SH-SY5Y (cell line): ENCODE measurements around the gene DDX51.

ENCODE experiments used
- GATA2 ChIP-seq: IDR thresholded peaks from 2 replicates; pipeline ENCODE4 v1.6.1; 2011; ENCODE audit warnings: mild to moderate bottlenecking, low read depth, low read length
- GATA3 ChIP-seq: IDR thresholded peaks from 2 replicates; pipeline ENCODE4 v1.6.1; 2011; ENCODE audit warnings: low read depth, mild to moderate bottlenecking, low read length, moderate library complexity

GRCh38 chr12:132161036-132161781 lies 17.1 kb upstream of the DDX51 start:
- no peak for TF ChIP-seq GATA3
- TF ChIP-seq GATA2: no peak
